WTC11 (cell line): ENCODE results near the gene PSMG4. TPM values are rescaled to one million over a fixed set of nuclear protein-coding genes. Genes with fewer than 3 reads are reported as not detected.

Experiments
- ATAC-seq: fragments of 200-7000 bp; cut with Tn5 transposase; 2 replicates; pipeline ENCODE4 v1.10.0; 2021; ENCODE audit warnings: mild to moderate bottlenecking, moderate library complexity
- CTCF ChIA-PET: fragments of 300-600 bp; sonication (Branson Sonifier 250); formaldehyde crosslinking; loops from one replicate; lab custom pipeline; 2021; ENCODE audit warnings: antibody characterized with exemption; lab: Charles Lee
- POLR2A ChIA-PET: fragments of 350-600 bp; sonication (Branson Sonifier 250); formaldehyde crosslinking; loops from one replicate; lab custom pipeline; 2021; ENCODE audit warnings: antibody characterized with exemption; lab: Charles Lee
- DNase-seq: peaks from one replicate; pipeline ENCODE4 v3.0.0; 2021; ENCODE audit warnings: low spot score
- H3K27ac Mint-ChIP-seq: 2 replicates; pipeline ENCODE4 v1.8.0; 2021; ENCODE audit warnings: mixed read lengths
- H3K27me3 Mint-ChIP-seq: 2 replicates; pipeline ENCODE4 v1.8.0; 2021; ENCODE audit warnings: low read depth, mild to moderate bottlenecking, moderate library complexity, mixed read lengths
- H3K36me3 Mint-ChIP-seq: 2 replicates; pipeline ENCODE4 v1.8.0; 2021; ENCODE audit warnings: mixed read lengths
- H3K4me1 Mint-ChIP-seq: 2 replicates; pipeline ENCODE4 v1.8.0; 2022; ENCODE audit warnings: mixed read lengths
- H3K4me3 Mint-ChIP-seq: 2 replicates; pipeline ENCODE4 v1.8.0; 2021; ENCODE audit warnings: mild to moderate bottlenecking, moderate library complexity, mixed read lengths
- H3K9me3 Mint-ChIP-seq: 2 replicates; pipeline ENCODE4 v1.8.0; 2021; ENCODE audit warnings: mixed read lengths
- ATF1 ChIP-seq: sonication (generic); formaldehyde crosslinking; IDR thresholded peaks from 2 replicates; pipeline ENCODE4 v1.8.1; 2023; ENCODE audit warnings: mild to moderate bottlenecking, moderate library complexity, missing genetic modification reagents
- ATF2 ChIP-seq: sonication (generic); formaldehyde crosslinking; IDR thresholded peaks from 2 replicates; pipeline ENCODE4 v1.8.1; 2022; ENCODE audit warnings: low read depth, missing genetic modification reagents, borderline replicate concordance
- CBFB ChIP-seq: sonication (generic); formaldehyde crosslinking; IDR thresholded peaks from 2 replicates; pipeline ENCODE4 v1.8.1; 2022; ENCODE audit warnings: mild to moderate bottlenecking, low read depth, missing genetic modification reagents
- ESRRA ChIP-seq: sonication (generic); formaldehyde crosslinking; IDR thresholded peaks from 2 replicates; pipeline ENCODE4 v1.8.1; 2022; ENCODE audit warnings: mild to moderate bottlenecking, missing genetic modification reagents, borderline replicate concordance
- GABPB1 ChIP-seq: sonication (generic); formaldehyde crosslinking; IDR thresholded peaks from 2 replicates; pipeline ENCODE4 v1.8.1; 2023; ENCODE audit warnings: mild to moderate bottlenecking, missing genetic modification reagents
- KAT7 ChIP-seq: sonication (generic); formaldehyde crosslinking; IDR thresholded peaks from 2 replicates; pipeline ENCODE4 v1.8.1; 2023; ENCODE audit warnings: missing genetic modification reagents, mild to moderate bottlenecking, borderline replicate concordance
- MYBL2 ChIP-seq: sonication (generic); formaldehyde crosslinking; IDR thresholded peaks from 2 replicates; pipeline ENCODE4 v1.8.1; 2023; ENCODE audit warnings: mild to moderate bottlenecking, moderate library complexity, missing genetic modification reagents
- NFYB ChIP-seq: sonication (generic); formaldehyde crosslinking; conservative IDR thresholded peaks from 2 replicates; pipeline ENCODE4 v1.8.0; 2022; ENCODE audit warnings: low read depth, missing genetic modification reagents
- PREB ChIP-seq: sonication (generic); formaldehyde crosslinking; IDR thresholded peaks from 2 replicates; pipeline ENCODE4 v1.8.1; 2022; ENCODE audit warnings: mild to moderate bottlenecking, missing genetic modification reagents, moderate library complexity, borderline replicate concordance
- SMAD3 ChIP-seq: sonication (generic); formaldehyde crosslinking; IDR thresholded peaks from 2 replicates; pipeline ENCODE4 v1.8.0; 2022; ENCODE audit warnings: missing genetic modification reagents, mild to moderate bottlenecking, borderline replicate concordance
- SMAD4 ChIP-seq: sonication (generic); formaldehyde crosslinking; IDR thresholded peaks from 2 replicates; pipeline ENCODE4 v1.8.0; 2022; ENCODE audit warnings: mild to moderate bottlenecking, missing genetic modification reagents
- TEAD4 ChIP-seq: sonication (generic); formaldehyde crosslinking; IDR thresholded peaks from 2 replicates; pipeline ENCODE4 v1.8.0; 2022; ENCODE audit warnings: mild to moderate bottlenecking, missing genetic modification reagents
- TP53 ChIP-seq: sonication (generic); formaldehyde crosslinking; IDR thresholded peaks from 2 replicates; pipeline ENCODE4 v1.8.1; 2023; ENCODE audit warnings: mild to moderate bottlenecking, missing genetic modification reagents
- ZNF317 ChIP-seq: sonication (generic); formaldehyde crosslinking; IDR thresholded peaks from 2 replicates; pipeline ENCODE4 v1.8.1; 2023; ENCODE audit warnings: low read depth, mild to moderate bottlenecking, moderate library complexity, missing genetic modification reagents, borderline replicate concordance
- ZNF532 ChIP-seq: fragments of 250-450 bp; sonication (Bioruptor Pico); IDR thresholded peaks from 2 replicates; pipeline ENCODE4 v1.9.0; 2021; ENCODE audit warnings: mild to moderate bottlenecking, borderline replicate concordance
- total RNA-seq: library from RNA; stranded (reverse); gene quantifications from 3 replicates; pipeline ENCODE4 v1.2.3, GENCODE V29; 2021
- TF ChIP-seq, protein P1 (sequence below): fragments of 250-450 bp; sonication (Bioruptor Pico); IDR thresholded peaks from 2 replicates; pipeline ENCODE4 v2.1.2; 2022; ENCODE audit warnings: mild to moderate bottlenecking, moderate library complexity
- TF ChIP-seq, protein P2 (sequence below): sonication (generic); formaldehyde crosslinking; IDR thresholded peaks from 2 replicates; pipeline ENCODE4 v1.8.0; 2023; ENCODE audit warnings: missing genetic modification reagents

PSMG4 gene
- total RNA-seq, 1 experiment from 2014 or later = 38.2 TPM

DNA sequence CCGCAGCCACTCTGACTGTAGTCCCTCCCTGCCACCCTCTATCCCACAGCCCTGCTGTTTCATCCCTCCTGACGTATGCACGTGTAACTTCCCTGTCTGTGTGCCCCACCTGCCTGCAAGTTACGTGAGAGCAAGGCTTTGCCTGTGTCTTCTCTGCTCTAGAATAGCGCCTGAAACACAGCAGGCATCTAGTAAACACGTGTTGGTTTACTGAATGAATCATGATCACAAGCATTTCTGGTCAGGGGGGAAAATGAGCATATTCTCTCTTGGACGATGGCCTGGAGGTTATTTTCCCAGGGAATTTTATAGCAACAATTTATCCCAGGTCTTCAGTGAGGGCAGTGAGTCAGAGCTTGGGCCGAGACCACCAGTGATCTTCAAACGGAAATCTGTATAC is 38.3 kb downstream of the PSMG4 start:
- Mint-ChIP-seq H3K27me3 (no peaks in the 10 kb centered on the region), H3K4me1 (peaks cover 6% of the 10 kb centered on the region), H3K36me3 (peaks cover 21% of the 10 kb centered on the region; the same call in 1 of the 2 replicates), H3K9me3 (no peaks in the 10 kb centered on the region), H3K27ac (peak overlapping the region; percentile 29; the same call in 1 of the 2 replicates), H3K4me3 (no peak overlapping the region)
- ChIA-PET CTCF (interaction anchor here (1.8 to 2.0 kb wide), 2 partner anchors 11 to 33 kb away, joined by 4 to 9 read pairs; no protein-coding TSS in a partner anchor), POLR2A (no interaction called here)
- no peak for DNase-seq
- no peak for ATAC-seq
- TF ChIP-seq, protein P1, sequence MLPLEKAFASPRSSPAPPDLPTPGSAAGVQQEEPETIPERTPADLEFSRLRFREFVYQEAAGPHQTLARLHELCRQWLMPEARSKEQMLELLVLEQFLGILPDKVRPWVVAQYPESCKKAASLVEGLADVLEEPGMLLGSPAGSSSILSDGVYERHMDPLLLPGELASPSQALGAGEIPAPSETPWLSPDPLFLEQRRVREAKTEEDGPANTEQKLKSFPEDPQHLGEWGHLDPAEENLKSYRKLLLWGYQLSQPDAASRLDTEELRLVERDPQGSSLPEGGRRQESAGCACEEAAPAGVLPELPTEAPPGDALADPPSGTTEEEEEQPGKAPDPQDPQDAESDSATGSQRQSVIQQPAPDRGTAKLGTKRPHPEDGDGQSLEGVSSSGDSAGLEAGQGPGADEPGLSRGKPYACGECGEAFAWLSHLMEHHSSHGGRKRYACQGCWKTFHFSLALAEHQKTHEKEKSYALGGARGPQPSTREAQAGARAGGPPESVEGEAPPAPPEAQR (CRISPR knock-in tag) = no peak
- no peak for TF ChIP-seq ATF2 (CRISPR knock-in tag)
- no peak for TF ChIP-seq TEAD4 (CRISPR knock-in tag)
- no peak for TF ChIP-seq ZNF532 (CRISPR knock-in tag)
- TF ChIP-seq ESRRA (CRISPR knock-in tag) = no peak
- no peak for TF ChIP-seq CBFB (CRISPR knock-in tag)
- no peak for TF ChIP-seq PREB (CRISPR knock-in tag)

- POLR2A ChIA-PET = interaction anchor here (0.6 kb wide), 1 partner anchor 382 kb away, joined by 3 read pairs; no protein-coding TSS in a partner anchor
- Mint-ChIP-seq H3K9me3 (no peaks in the 10 kb centered on the region), H3K4me3 (no peak overlapping the region), H3K27me3 (no peaks in the 10 kb centered on the region), H3K27ac (peak overlapping the region; percentile 34), H3K36me3 (peaks cover 15% of the 10 kb centered on the region; the same call in 1 of the 2 replicates), H3K4me1 (peaks cover 6% of the 10 kb centered on the region)
- DNase-seq (no peak), ATAC-seq (peak; percentile 21)
- CTCF ChIA-PET = interaction anchor here (0.5 to 0.6 kb wide), 3 partner anchors 112 to 434 kb away, joined by 3 read pairs; partner anchors contain the start of gene SLC22A23
- no peak for TF ChIP-seq SMAD3 (CRISPR knock-in tag)
- no peak for TF ChIP-seq TP53 (CRISPR knock-in tag)
- TF ChIP-seq ATF1 (CRISPR knock-in tag) = no peak
- TF ChIP-seq, protein P2, sequence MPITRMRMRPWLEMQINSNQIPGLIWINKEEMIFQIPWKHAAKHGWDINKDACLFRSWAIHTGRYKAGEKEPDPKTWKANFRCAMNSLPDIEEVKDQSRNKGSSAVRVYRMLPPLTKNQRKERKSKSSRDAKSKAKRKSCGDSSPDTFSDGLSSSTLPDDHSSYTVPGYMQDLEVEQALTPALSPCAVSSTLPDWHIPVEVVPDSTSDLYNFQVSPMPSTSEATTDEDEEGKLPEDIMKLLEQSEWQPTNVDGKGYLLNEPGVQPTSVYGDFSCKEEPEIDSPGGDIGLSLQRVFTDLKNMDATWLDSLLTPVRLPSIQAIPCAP (CRISPR knock-in tag) = no peak
- TF ChIP-seq GABPB1 (CRISPR knock-in tag) = no peak
- TF ChIP-seq MYBL2 = no peak
- no peak for TF ChIP-seq NFYB (CRISPR knock-in tag)
- TF ChIP-seq KAT7 (CRISPR knock-in tag) = no peak
- TF ChIP-seq SMAD4 (CRISPR knock-in tag) = no peak
- no peak for TF ChIP-seq ZNF317 (CRISPR knock-in tag)
Observed at GRCh38 chr6:3297909-3298308, 39.2 kb downstream of the PSMG4 start.
